AG04450 (cell line): ENCODE results near the gene VAMP5. TPM values are rescaled to one million over a fixed set of nuclear protein-coding genes. Genes with fewer than 3 reads are reported as not detected.

Source experiments
- CTCF ChIA-PET: fragments of 300-600, 350-600 bp; formaldehyde crosslinking; extraction: SDS; loops from one replicate; lab custom pipeline; 2022; ENCODE audit warnings: antibody characterized with exemption, inconsistent platforms; lab: Charles Lee
- POLR2A ChIA-PET: fragments of 350-600 bp; formaldehyde crosslinking; extraction: SDS; loops from one replicate; lab custom pipeline; 2021; ENCODE audit warnings: antibody characterized with exemption, inconsistent platforms; lab: Yijun Ruan, JAX
- DNase-seq: peaks from one replicate; pipeline ENCODE4 v3.0.0-alpha.2; 2011; ENCODE audit warnings: low read depth, low spot score
- H3K27ac ChIP-seq: one replicate; pipeline ENCODE4 v1.5.1; 2012; ENCODE audit warnings: low read depth, low read length, control low read depth
- H3K27me3 ChIP-seq: one replicate; pipeline ENCODE4 v1.6.0; 2012; ENCODE audit warnings: low read length; ENCODE audit not compliant: control insufficient read depth, insufficient read depth
- H3K4me3 ChIP-seq: 2 replicates; pipeline ENCODE4 v1.5.1; 2011; ENCODE audit warnings: mild to moderate bottlenecking, low read depth, low read length, control low read depth
- H3K9me3 ChIP-seq: 2 replicates; pipeline ENCODE4 v1.5.1; 2012; ENCODE audit warnings: low read length; ENCODE audit not compliant: control insufficient read depth, insufficient read depth
- polyA plus RNA-seq: library from polyadenylated mRNA; depleted of rRNA; stranded (reverse); fragments of >200 nt; gene quantifications from 2 replicates; pipeline ENCODE4 v1.2.3, GENCODE V29; 2011
- TF ChIP-seq, protein P1 (sequence below): IDR thresholded peaks from 2 replicates; pipeline ENCODE4 v1.5.1; 2011; ENCODE audit warnings: low read depth, low read length, control low read depth, inconsistent platforms

Gene VAMP5
- polyA plus RNA-seq, 1 experiment = 100 TPM

DNA sequence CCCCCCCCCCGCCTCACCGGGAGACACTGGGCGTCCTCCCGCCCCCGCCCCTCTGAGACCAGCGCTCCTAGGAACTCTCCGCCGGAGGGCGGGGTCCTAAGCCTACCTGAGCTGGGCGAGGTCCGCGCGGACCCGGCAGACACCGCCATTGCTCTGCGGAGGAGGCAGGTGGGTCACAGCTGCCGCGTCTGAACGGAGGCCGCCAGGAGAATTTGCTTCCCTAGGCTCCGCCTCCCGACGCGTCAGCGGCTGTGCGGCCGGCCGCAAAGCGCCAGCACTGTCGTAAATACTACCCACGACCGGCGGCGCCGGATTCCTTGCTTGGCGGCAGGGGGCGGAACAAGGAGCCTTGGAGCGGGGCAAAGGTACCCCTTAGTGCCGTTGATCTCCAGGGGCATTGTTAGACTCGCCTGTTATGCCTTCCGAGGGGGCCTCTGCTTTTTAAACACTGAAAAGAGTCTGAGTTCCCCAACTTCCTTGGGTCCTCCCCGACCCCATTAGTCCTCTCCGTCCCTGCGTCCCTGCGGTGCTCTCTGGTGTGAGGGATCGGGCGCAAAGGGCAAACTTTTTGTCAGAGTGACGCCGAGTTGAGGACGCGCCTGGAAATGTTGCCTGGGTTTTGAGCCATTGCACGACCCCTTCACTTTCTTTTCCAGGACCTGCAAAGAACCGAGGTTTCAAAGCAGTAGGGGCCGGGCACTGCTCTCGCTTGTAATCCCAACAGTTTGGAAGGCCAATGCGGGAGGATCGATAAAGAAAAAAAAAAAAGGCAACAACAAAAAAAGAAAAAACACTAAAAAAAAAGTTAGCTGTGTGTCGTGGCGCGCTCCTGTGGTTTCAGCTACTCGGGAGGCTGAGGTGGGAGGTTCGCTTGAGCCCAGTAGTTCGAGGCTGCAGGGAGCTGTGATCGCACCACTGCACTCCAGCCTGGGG is 22.7 kb upstream of the VAMP5 start, which contains the start of gene GGCX:
Gene GGCX (minus strand): TSS at position 214 of the 933 bp plus-strand sequence. CDS start 65 bp downstream, at position 149.
- POLR2A ChIA-PET = interaction anchor here (0.5 to 2.3 kb wide), 7 partner anchors 9 to 419 kb away, joined by 3 to 9 read pairs (median 6); partner anchors contain the start of genes MAT2A and USP39
- H3K4me3 ChIP-seq = peak within 1 kb of the TSS; percentile 92
- H3K27me3 ChIP-seq = no peaks in the 10 kb centered on the region
- TF ChIP-seq, protein P1, sequence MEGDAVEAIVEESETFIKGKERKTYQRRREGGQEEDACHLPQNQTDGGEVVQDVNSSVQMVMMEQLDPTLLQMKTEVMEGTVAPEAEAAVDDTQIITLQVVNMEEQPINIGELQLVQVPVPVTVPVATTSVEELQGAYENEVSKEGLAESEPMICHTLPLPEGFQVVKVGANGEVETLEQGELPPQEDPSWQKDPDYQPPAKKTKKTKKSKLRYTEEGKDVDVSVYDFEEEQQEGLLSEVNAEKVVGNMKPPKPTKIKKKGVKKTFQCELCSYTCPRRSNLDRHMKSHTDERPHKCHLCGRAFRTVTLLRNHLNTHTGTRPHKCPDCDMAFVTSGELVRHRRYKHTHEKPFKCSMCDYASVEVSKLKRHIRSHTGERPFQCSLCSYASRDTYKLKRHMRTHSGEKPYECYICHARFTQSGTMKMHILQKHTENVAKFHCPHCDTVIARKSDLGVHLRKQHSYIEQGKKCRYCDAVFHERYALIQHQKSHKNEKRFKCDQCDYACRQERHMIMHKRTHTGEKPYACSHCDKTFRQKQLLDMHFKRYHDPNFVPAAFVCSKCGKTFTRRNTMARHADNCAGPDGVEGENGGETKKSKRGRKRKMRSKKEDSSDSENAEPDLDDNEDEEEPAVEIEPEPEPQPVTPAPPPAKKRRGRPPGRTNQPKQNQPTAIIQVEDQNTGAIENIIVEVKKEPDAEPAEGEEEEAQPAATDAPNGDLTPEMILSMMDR = no peak
- H3K9me3 ChIP-seq = no peaks in the 10 kb centered on the region; the same call in 1 of the 2 replicates
- CTCF ChIA-PET = interaction anchor here (0.6 to 1.8 kb wide), 5 partner anchors 9 to 601 kb away, joined by 3 to 14 read pairs (median 6); no protein-coding TSS in a partner anchor
- peak; percentile 83 for DNase-seq
- peak within 1 kb of the TSS; percentile 73 for H3K27ac ChIP-seq

GRCh38 chr2:85564144-85564563 is 20.1 kb upstream of the VAMP5 start:
- H3K27me3 ChIP-seq = peaks cover under 1% of the 10 kb centered on the region
- CTCF ChIA-PET = interaction anchor here (0.6 kb wide), 1 partner anchor 12 kb away, joined by 4 read pairs; no protein-coding TSS in a partner anchor
- H3K27ac ChIP-seq = no peak overlapping the region
- DNase-seq = no peak
- POLR2A ChIA-PET = interaction anchor here (0.6 kb wide), 1 partner anchor 24 kb away, joined by 3 read pairs; no protein-coding TSS in a partner anchor
- TF ChIP-seq, protein P1 = no peak
- H3K4me3 ChIP-seq = no peak overlapping the region
- H3K9me3 ChIP-seq = no peaks in the 10 kb centered on the region; the same call in 1 of the 2 replicates

GRCh38 chr2:85566265-85566664 is 18.0 kb upstream of the VAMP5 start:
- TF ChIP-seq, protein P1 = no peak
- Histone ChIP-seq H3K27ac (no peak overlapping the region), H3K9me3 (no peaks in the 10 kb centered on the region; the same call in 1 of the 2 replicates), H3K27me3 (peaks cover 18% of the 10 kb centered on the region), H3K4me3 (no peak overlapping the region)
- ChIA-PET CTCF (interaction anchor here (1.1 kb wide), 1 partner anchor 12 kb away, joined by 3 read pairs; no protein-coding TSS in a partner anchor), POLR2A (no interaction called here)
- DNase-seq = no peak

GRCh38 chr2:85575739-85576138 is 8.5 kb upstream of the VAMP5 start:
- POLR2A ChIA-PET = no interaction called here

More at GRCh38 chr2:85575739-85576138, 8.5 kb upstream of the VAMP5 start:
- TF ChIP-seq, protein P1 = no peak
- peaks cover 16% of the 10 kb centered on the region for H3K27me3 ChIP-seq
- CTCF ChIA-PET = interaction anchor here (0.6 to 1.7 kb wide), 2 partner anchors 27 to 62 kb away, joined by 4 to 5 read pairs; partner anchors contain the start of gene TMEM150A
- DNase-seq = no peak
- no peak overlapping the region for H3K27ac ChIP-seq
- H3K9me3 ChIP-seq = no peaks in the 10 kb centered on the region
- H3K4me3 ChIP-seq = no peak overlapping the region
